K562 (cell line): ENCODE results near the gene ST8SIA4. TPM values are rescaled to one million over a fixed set of nuclear protein-coding genes. Genes with fewer than 3 reads are reported as not detected.

Source experiments
- ATAC-seq: fragments of 200-7000 bp; cut with Tn5 transposase; 3 replicates; pipeline ENCODE4 v1.9.1; 2020; ENCODE audit warnings: moderate library complexity
- BruUV-seq: library from RNA; stranded (reverse); fragments of 400-500 nt; replicated peaks from 2 replicates; lab custom pipeline; 2021; lab: Mats Ljungman, UMichigan
- CTCF ChIA-PET: fragments of 300-600 bp; formaldehyde crosslinking; extraction: SDS; loops from one replicate; lab custom pipeline; 2021; ENCODE audit warnings: low intra/inter-chr PET ratio; lab: Yijun Ruan, JAX
- POLR2A ChIA-PET: fragments of 300-600, 350-650 bp; sonication (Branson Sonifier 250); formaldehyde crosslinking; extraction: SDS; loops from one replicate; lab custom pipeline; 2021; ENCODE audit warnings: antibody characterized with exemption, inconsistent platforms; lab: Yijun Ruan, JAX
- DNase-seq, 4 experiments: peaks; one replicate each; pipeline versions ENCODE4 v3.0.0 to v3.0.0-alpha.2; 2011 to 2018; ENCODE audit warnings: low spot score in 3 of 4, mixed read lengths in 3 of 4; ENCODE audit errors: extremely low read depth in 1 of 4
- FAIRE-seq: peaks from 2 replicates; lab custom pipeline; 2011; peaks lifted over from hg19 to GRCh38; lab: Jason Lieb, UNC
- H2AFZ ChIP-seq: 2 replicates; pipeline ENCODE4 v1.6.0; 2011; ENCODE audit warnings: low read depth, low read length, control low read depth, inconsistent platforms
- H3K27ac ChIP-seq: fragments of 200-600 bp; 3 replicates; pipeline ENCODE4 v1.8.0; 2011; ENCODE audit warnings: low read depth, mild to moderate bottlenecking, control low read depth, inconsistent platforms, low read length, moderate library complexity, mixed read lengths; ENCODE audit errors: extremely low read depth
- H3K27me3 ChIP-seq, 2 experiments: fragments of 300-600 bp in 1 of 2; 2 replicates in 1 of 2; 3 replicates in 1 of 2; pipeline versions ENCODE4 v1.6.0 to v1.8.0; 2011; ENCODE audit warnings: inconsistent platforms in 2 of 2, low read length in 2 of 2, mild to moderate bottlenecking in 1 of 2, mixed read lengths in 1 of 2, moderate library complexity in 1 of 2; ENCODE audit not compliant: control insufficient read depth in 2 of 2, insufficient read depth in 2 of 2
- H3K36me3 ChIP-seq: fragments of 300-600 bp; 3 replicates; pipeline ENCODE4 v1.8.0; 2011; ENCODE audit warnings: mild to moderate bottlenecking, low read length, inconsistent platforms; ENCODE audit not compliant: control insufficient read depth, insufficient read depth
- H3K4me1 ChIP-seq, 2 experiments: fragments of 200-600 bp in 1 of 2; replicated peaks in 1 of 2; 2 replicates in 1 of 2; 3 replicates in 1 of 2; pipeline versions ENCODE4 v1.5.1 to v1.8.0; 2011; ENCODE audit warnings: inconsistent platforms in 2 of 2, low read length in 2 of 2, mild to moderate bottlenecking in 1 of 2, mixed read lengths in 1 of 2, moderate library complexity in 1 of 2; ENCODE audit not compliant: control insufficient read depth in 2 of 2, insufficient read depth in 2 of 2
- H3K4me2 ChIP-seq: 2 replicates; pipeline ENCODE4 v1.6.1; 2011; ENCODE audit warnings: low read length, control low read depth, inconsistent platforms, mixed read lengths; ENCODE audit not compliant: insufficient read depth
- H3K4me3 ChIP-seq: fragments of 200-600 bp; sonication (generic), shearing (Covaris generic); 2 replicates; pipeline ENCODE4 v1.5.1; 2016; ENCODE audit warnings: control low read depth, inconsistent platforms
- H3K79me2 ChIP-seq: fragments of 200-600 bp; 3 replicates; pipeline ENCODE4 v1.8.0; 2011; ENCODE audit warnings: low read length, inconsistent platforms; ENCODE audit not compliant: control insufficient read depth, insufficient read depth
- H3K9ac ChIP-seq, 2 experiments: 2 replicates each; pipeline versions ENCODE4 v1.6.0 to v1.6.1; 2011; ENCODE audit warnings: low read depth in 2 of 2, low read length in 2 of 2, control low read depth in 1 of 2, inconsistent platforms in 1 of 2, mild to moderate bottlenecking in 1 of 2, mixed read lengths in 1 of 2; ENCODE audit not compliant: insufficient read depth in 1 of 2
- H3K9me1 ChIP-seq: one replicate; pipeline ENCODE4 v1.6.0; 2011; ENCODE audit warnings: inconsistent platforms, mild to moderate bottlenecking, low read length, moderate library complexity; ENCODE audit not compliant: control insufficient read depth, insufficient read depth
- H3K9me3 ChIP-seq: replicated peaks from 2 replicates; pipeline ENCODE4 v1.5.1; 2011; ENCODE audit warnings: low read depth, low read length, inconsistent platforms; ENCODE audit not compliant: control insufficient read depth, insufficient read depth
- H4K20me1 ChIP-seq: replicated peaks from 2 replicates; pipeline ENCODE4 v1.6.1; 2011; ENCODE audit warnings: low read length, inconsistent platforms, mixed read lengths; ENCODE audit not compliant: control insufficient read depth, insufficient read depth
- FOSL1 ChIP-seq: fragments of 200-800 bp; sonication (Bioruptor generic); conservative IDR thresholded peaks from 2 replicates; pipeline ENCODE4 v1.6.1; 2016; ENCODE audit warnings: missing genetic modification characterization, missing compliant biosample characterization
- HDAC3 ChIP-seq: fragments of 450-650 bp; IDR thresholded peaks from 2 replicates; pipeline ENCODE4 v1.6.1; 2018; ENCODE audit warnings: borderline replicate concordance, mild to moderate bottlenecking, moderate library complexity; ENCODE audit not compliant: partially characterized antibody
- HMG20B ChIP-seq: fragments of 250-450 bp; sonication (Bioruptor Pico); IDR thresholded peaks from 2 replicates; pipeline ENCODE4 v1.5.0; 2021; ENCODE audit warnings: mild to moderate bottlenecking
- HNRNPK ChIP-seq: fragments of 200-400 bp; formaldehyde crosslinking; IDR thresholded peaks from one replicate; pipeline ENCODE4 v1.6.1; 2018; ENCODE audit warnings: mild to moderate bottlenecking, low read depth, low read length; ENCODE audit not compliant: poor library complexity, severe bottlenecking
- LARP7 ChIP-seq: fragments of 450-650 bp; IDR thresholded peaks from 2 replicates; pipeline ENCODE4 v1.6.1; 2016
- MAFK ChIP-seq: IDR thresholded peaks from 2 replicates; pipeline ENCODE4 v1.6.1; 2011; ENCODE audit warnings: low read length, improper control_type of control experiment
- MCM5 ChIP-seq: fragments of 450-650 bp; IDR thresholded peaks from 2 replicates; pipeline ENCODE4 v1.6.1; 2016; ENCODE audit warnings: low read depth
- PHB2 ChIP-seq: fragments of 450-650 bp; IDR thresholded peaks from 2 replicates; pipeline ENCODE4 v1.6.1; 2017; ENCODE audit warnings: low read depth
- RAD51 ChIP-seq: fragments of 450-650 bp; IDR thresholded peaks from 2 replicates; pipeline ENCODE4 v1.7.1; 2016; ENCODE audit warnings: low read depth, mild to moderate bottlenecking, borderline replicate concordance
- RFX7 ChIP-seq: fragments of 250-450 bp; sonication (Bioruptor Pico); IDR thresholded peaks from 2 replicates; pipeline ENCODE4 v1.5.1; 2021; ENCODE audit warnings: mild to moderate bottlenecking
- SETDB1 ChIP-seq: IDR thresholded peaks from one replicate; pipeline ENCODE4 v1.6.1; 2012; ENCODE audit warnings: low read length, control low read depth, inconsistent platforms
- ZNF165 ChIP-seq: fragments of 250-450 bp; sonication (Bioruptor Pico); IDR thresholded peaks from 2 replicates; pipeline ENCODE4 v1.4.0; 2020; ENCODE audit warnings: borderline replicate concordance
- ZNF695 ChIP-seq: fragments of 450-650 bp; formaldehyde crosslinking; IDR thresholded peaks from 2 replicates; pipeline ENCODE4 v1.4.0; 2020; ENCODE audit warnings: mild to moderate bottlenecking, moderate library complexity
- WGBS: fragments of 100-300 bp; shearing (Covaris generic); methylation state at CpG from one replicate; pipeline ENCODE4 v1.1.6; 2016; ENCODE audit warnings: low coverage, mixed read lengths; ENCODE audit not compliant: insufficient coverage; ENCODE audit errors: missing lambda C conversion rate; 5-methylcytosine and 5-hydroxymethylcytosine counted together
- in situ Hi-C: fragments of 300-500 bp; cut with MboI; formaldehyde crosslinking; loops from 4 replicates; pipeline ENCODE4 v1.15.0; 2018; ENCODE audit warnings: inconsistent platforms, mixed read lengths
- intact Hi-C: fragments of 100-400 bp; cut with micrococcal nuclease; formaldehyde crosslinking; loops from 2 replicates; pipeline ENCODE4 v1.14.2; 2022
- polyA plus RNA-seq, 8 experiments: library from polyadenylated mRNA; depleted of rRNA in 4 of 8; stranded (reverse) in 5 of 8; unstranded in 3 of 8; fragments of >200 nt; fragmentation: Nextera tagmentation in 2 of 8; fragmentation: Illumina TruSeq in 1 of 8; extraction: Ambion mirVana in 2 of 8; extraction: Trizol in 1 of 8; gene quantifications; 2 replicates each; pipeline versions ENCODE4 v1.2.1 to v1.2.3, GENCODE V29; 2011 to 2014; ENCODE audit warnings: inconsistent platforms in 1 of 8, missing spikeins in 1 of 8
- total RNA-seq, 7 experiments: library from RNA; depleted of rRNA in 6 of 7; stranded (reverse); fragments of >200 nt in 6 of 7; fragmentation: Illumina TruSeq in 2 of 7; extraction: Trizol in 2 of 7; gene quantifications; 2 replicates each; pipeline versions ENCODE4 v1.2.1 to v1.2.3, GENCODE V29; 2011 to 2021; ENCODE audit warnings: low replicate concordance in 1 of 7
- TF ChIP-seq, protein P1 (sequence below): sonication (generic); formaldehyde crosslinking; IDR thresholded peaks from 2 replicates; pipeline ENCODE4 v1.8.0; 2022; ENCODE audit warnings: mild to moderate bottlenecking, missing genetic modification reagents, borderline replicate concordance
- TF ChIP-seq, protein P2 (sequence below): fragments of 450-650 bp; IDR thresholded peaks from 2 replicates; pipeline ENCODE4 v1.7.0; 2016; ENCODE audit warnings: borderline replicate concordance
- TF ChIP-seq, protein P3 (sequence below): fragments of 450-650 bp; IDR thresholded peaks from 2 replicates; pipeline ENCODE4 v1.6.1; 2014; ENCODE audit warnings: low read depth, mild to moderate bottlenecking, moderate library complexity, borderline replicate concordance

ST8SIA4 gene
- total and polyA plus RNA-seq, 9 of the 15 experiments (the other 6 are each of a cell fraction or from before 2014, with no cell fraction given) = 0.22 to 2.0 (median 0.54) TPM

DNA sequence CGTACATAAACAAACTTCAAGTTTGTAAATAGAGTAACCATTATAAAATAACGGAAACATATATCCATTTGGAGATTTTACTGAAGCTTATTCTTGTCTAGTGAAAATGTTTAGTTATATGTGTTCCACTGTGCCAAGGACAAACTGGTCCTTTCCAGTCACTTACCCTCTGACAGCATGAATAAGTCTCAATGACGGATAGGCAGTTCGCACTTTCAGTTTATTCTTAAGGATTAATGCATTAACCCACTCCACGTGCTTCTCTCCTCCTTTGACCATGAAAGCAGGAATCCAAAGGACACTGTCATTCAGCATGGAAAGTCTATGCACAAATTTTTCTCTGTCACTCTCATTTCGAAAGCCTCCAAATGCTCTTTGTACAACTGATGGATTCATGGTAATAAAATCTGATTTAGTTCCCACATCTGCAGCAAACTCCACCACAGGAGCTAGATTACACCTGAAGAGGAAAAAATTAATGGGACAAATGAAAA lies 47.1 kb downstream of the ST8SIA4 start (continued):
- TF ChIP-seq, protein P1, sequence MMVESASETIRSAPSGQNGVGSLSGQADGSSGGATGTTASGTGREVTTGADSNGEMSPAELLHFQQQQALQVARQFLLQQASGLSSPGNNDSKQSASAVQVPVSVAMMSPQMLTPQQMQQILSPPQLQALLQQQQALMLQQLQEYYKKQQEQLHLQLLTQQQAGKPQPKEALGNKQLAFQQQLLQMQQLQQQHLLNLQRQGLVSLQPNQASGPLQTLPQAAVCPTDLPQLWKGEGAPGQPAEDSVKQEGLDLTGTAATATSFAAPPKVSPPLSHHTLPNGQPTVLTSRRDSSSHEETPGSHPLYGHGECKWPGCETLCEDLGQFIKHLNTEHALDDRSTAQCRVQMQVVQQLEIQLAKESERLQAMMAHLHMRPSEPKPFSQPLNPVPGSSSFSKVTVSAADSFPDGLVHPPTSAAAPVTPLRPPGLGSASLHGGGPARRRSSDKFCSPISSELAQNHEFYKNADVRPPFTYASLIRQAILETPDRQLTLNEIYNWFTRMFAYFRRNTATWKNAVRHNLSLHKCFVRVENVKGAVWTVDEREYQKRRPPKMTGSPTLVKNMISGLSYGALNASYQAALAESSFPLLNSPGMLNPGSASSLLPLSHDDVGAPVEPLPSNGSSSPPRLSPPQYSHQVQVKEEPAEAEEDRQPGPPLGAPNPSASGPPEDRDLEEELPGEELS (CRISPR knock-in tag) = no peak
- TF ChIP-seq ZNF695 (no peak), MAFK (no peak), SETDB1 (no peak), ZNF165 (CRISPR knock-in tag) (no peak), HNRNPK (no peak)

DNA sequence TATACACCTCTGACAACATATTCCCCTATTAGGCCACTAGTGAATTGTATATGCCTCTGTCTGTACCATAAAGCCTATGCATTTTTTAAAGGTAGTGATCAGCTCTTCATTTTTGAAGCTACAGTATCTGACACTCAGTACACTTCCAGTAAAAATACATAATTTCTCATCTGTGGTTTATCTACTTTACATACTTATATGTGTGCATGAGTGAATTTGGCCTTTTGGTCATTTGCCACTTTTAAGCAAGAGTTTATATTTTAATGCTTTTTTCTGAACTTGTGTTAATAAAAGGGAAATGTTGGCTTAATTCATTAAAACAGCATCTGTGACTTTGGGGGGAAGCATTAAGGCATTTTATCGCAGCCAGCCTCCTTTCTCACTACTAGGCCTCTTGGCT lies 47.8 kb downstream of the ST8SIA4 start:
- no TSS peak for BruUV-seq
- Histone ChIP-seq H3K27me3 (no peaks in the 10 kb centered on the region), H3K4me3 (no peak overlapping the region), H3K4me2 (no peak overlapping the region), H4K20me1 (no peaks in the 10 kb centered on the region), H3K9me3 (no peaks in the 10 kb centered on the region), H3K9me1 (no peaks in the 10 kb centered on the region), H3K36me3 (no peaks in the 10 kb centered on the region), H3K9ac (no peak overlapping the region), H3K4me1 (no peaks in the 10 kb centered on the region), H3K27ac (no peak overlapping the region), H3K79me2 (no peaks in the 10 kb centered on the region), H2AFZ (no peak overlapping the region)
- ChIA-PET POLR2A (no interaction called here), CTCF (no interaction called here)
- DNase-seq = no peak
- in situ Hi-C loops = no loop called here
- ATAC-seq = no peak
- FAIRE-seq = no peak
- intact Hi-C loops = no loop called here
- WGBS = 14% methylated on average over 1 of the region's 1 CpG
- TF ChIP-seq PHB2 (no peak), FOSL1 (tag) (no peak), MCM5 (no peak), RFX7 (CRISPR knock-in tag) (no peak), RAD51 (no peak), LARP7 (no peak), HDAC3 (no peak), HMG20B (CRISPR knock-in tag) (no peak)
- TF ChIP-seq, protein P2, sequence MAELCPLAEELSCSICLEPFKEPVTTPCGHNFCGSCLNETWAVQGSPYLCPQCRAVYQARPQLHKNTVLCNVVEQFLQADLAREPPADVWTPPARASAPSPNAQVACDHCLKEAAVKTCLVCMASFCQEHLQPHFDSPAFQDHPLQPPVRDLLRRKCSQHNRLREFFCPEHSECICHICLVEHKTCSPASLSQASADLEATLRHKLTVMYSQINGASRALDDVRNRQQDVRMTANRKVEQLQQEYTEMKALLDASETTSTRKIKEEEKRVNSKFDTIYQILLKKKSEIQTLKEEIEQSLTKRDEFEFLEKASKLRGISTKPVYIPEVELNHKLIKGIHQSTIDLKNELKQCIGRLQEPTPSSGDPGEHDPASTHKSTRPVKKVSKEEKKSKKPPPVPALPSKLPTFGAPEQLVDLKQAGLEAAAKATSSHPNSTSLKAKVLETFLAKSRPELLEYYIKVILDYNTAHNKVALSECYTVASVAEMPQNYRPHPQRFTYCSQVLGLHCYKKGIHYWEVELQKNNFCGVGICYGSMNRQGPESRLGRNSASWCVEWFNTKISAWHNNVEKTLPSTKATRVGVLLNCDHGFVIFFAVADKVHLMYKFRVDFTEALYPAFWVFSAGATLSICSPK = no peak
- TF ChIP-seq, protein P3, sequence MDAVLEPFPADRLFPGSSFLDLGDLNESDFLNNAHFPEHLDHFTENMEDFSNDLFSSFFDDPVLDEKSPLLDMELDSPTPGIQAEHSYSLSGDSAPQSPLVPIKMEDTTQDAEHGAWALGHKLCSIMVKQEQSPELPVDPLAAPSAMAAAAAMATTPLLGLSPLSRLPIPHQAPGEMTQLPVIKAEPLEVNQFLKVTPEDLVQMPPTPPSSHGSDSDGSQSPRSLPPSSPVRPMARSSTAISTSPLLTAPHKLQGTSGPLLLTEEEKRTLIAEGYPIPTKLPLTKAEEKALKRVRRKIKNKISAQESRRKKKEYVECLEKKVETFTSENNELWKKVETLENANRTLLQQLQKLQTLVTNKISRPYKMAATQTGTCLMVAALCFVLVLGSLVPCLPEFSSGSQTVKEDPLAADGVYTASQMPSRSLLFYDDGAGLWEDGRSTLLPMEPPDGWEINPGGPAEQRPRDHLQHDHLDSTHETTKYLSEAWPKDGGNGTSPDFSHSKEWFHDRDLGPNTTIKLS = no peak
